Caco-2 (cell line): ENCODE data around the gene ADORA3. TPM values are rescaled to one million over a fixed set of nuclear protein-coding genes. Genes with fewer than 3 reads are reported as not detected.
"Not testable (repeated sequence)": the region's sequence is repeated elsewhere in the genome, so short reads cannot be mapped to it uniquely, and the experiment has no call there.

Experiments
- BruUV-seq: library from RNA; stranded (reverse); fragments of 400-500 nt; replicated peaks from 2 replicates; lab custom pipeline; 2021; lab: Mats Ljungman, UMichigan
- CTCF ChIA-PET: fragments of 300-600 bp; sonication (Branson Sonifier 250); formaldehyde crosslinking; loops from one replicate; lab custom pipeline; 2022; ENCODE audit warnings: antibody characterized with exemption; lab: Charles Lee
- POLR2A ChIA-PET: fragments of 300-600 bp; sonication (Branson Sonifier 250); formaldehyde crosslinking; loops from one replicate; lab custom pipeline; 2022; ENCODE audit warnings: antibody characterized with exemption; lab: Charles Lee
- DNase-seq, 2 experiments: peaks; one replicate each; pipeline versions ENCODE4 v3.0.0 to v3.0.0-alpha.2; 2020 to 2022
- H3K27me3 ChIP-seq: replicated peaks from 2 replicates; pipeline ENCODE4 v1.6.0; 2011; ENCODE audit warnings: low read length; ENCODE audit not compliant: control insufficient read depth, insufficient read depth
- H3K36me3 ChIP-seq: 2 replicates; pipeline ENCODE4 v1.5.1; 2011; ENCODE audit warnings: low read length; ENCODE audit not compliant: control insufficient read depth, insufficient read depth
- H3K4me1 ChIP-seq: fragments of 250-450 bp; sonication (Bioruptor Pico); 2 replicates; pipeline ENCODE4 v1.5.1; 2020; ENCODE audit warnings: mild to moderate bottlenecking
- H3K4me3 ChIP-seq: 2 replicates; pipeline ENCODE4 v1.5.1; 2011; ENCODE audit warnings: low read depth, mild to moderate bottlenecking, control low read depth, low read length
- H3K9me3 ChIP-seq: fragments of 250-450 bp; sonication (Bioruptor Pico); 2 replicates; pipeline ENCODE4 v1.5.1; 2020; ENCODE audit warnings: mild to moderate bottlenecking, moderate library complexity
- H3K27ac Mint-ChIP-seq: one replicate; pipeline ENCODE4 v1.8.0; 2022; ENCODE audit warnings: mixed read lengths; ENCODE audit not compliant: unreplicated experiment
- H3K27me3 Mint-ChIP-seq: one replicate; pipeline ENCODE4 v1.8.0; 2022; ENCODE audit warnings: mixed read lengths; ENCODE audit not compliant: insufficient read depth, unreplicated experiment
- H3K36me3 Mint-ChIP-seq: one replicate; pipeline ENCODE4 v1.8.0; 2022; ENCODE audit warnings: mild to moderate bottlenecking, mixed read lengths; ENCODE audit not compliant: insufficient read depth, unreplicated experiment
- H3K4me1 Mint-ChIP-seq: one replicate; pipeline ENCODE4 v1.8.0; 2022; ENCODE audit warnings: low read depth, mixed read lengths; ENCODE audit not compliant: unreplicated experiment
- H3K4me3 Mint-ChIP-seq: one replicate; pipeline ENCODE4 v1.8.0; 2022; ENCODE audit warnings: mild to moderate bottlenecking, moderate library complexity, mixed read lengths; ENCODE audit not compliant: unreplicated experiment
- H3K9me3 Mint-ChIP-seq: one replicate; pipeline ENCODE4 v1.8.0; 2022; ENCODE audit warnings: mixed read lengths; ENCODE audit not compliant: unreplicated experiment
- CTCF ChIP-seq, 2 experiments: fragments of 200-600 bp in 1 of 2; IDR thresholded peaks; 1 replicate in 1 of 2; 2 replicates in 1 of 2; pipeline versions ENCODE4 v1.5.1 to v1.8.0; 2011 to 2022; ENCODE audit warnings: antibody characterized with exemption in 1 of 2, control low read depth in 1 of 2, inconsistent platforms in 1 of 2, low read depth in 1 of 2, low read length in 1 of 2, mild to moderate bottlenecking in 1 of 2, moderate library complexity in 1 of 2; ENCODE audit not compliant: insufficient read depth in 1 of 2, severe bottlenecking in 1 of 2, unreplicated experiment in 1 of 2
- intact Hi-C: fragments of 100-400 bp; cut with micrococcal nuclease; formaldehyde crosslinking; loops from one replicate; pipeline ENCODE4 v1.10.0; 2022; ENCODE audit not compliant: unreplicated experiment
- total RNA-seq: library from RNA; stranded (reverse); gene quantifications from 2 replicates; pipeline ENCODE4 v1.2.3, GENCODE V29; 2022

ADORA3 gene
- total RNA-seq, 1 experiment from 2014 or later: not detected

GRCh38 chr1:111551623-111552411, 48.4 kb upstream of the ADORA3 start:
- Mint-ChIP-seq H3K4me1 (peaks cover 20% of the 10 kb centered on the region), H3K27me3 (no peaks in the 10 kb centered on the region), H3K9me3 (no peaks in the 10 kb centered on the region), H3K4me3 (peak overlapping the region; percentile 58), H3K36me3 (peaks cover 10% of the 10 kb centered on the region), H3K27ac (peak overlapping the region; percentile 58)
- Histone ChIP-seq H3K36me3 (no peaks in the 10 kb centered on the region), H3K4me1 (peaks cover 49% of the 10 kb centered on the region), H3K27me3 (no peaks in the 10 kb centered on the region), H3K4me3 (no peak overlapping the region), H3K9me3 (no peaks in the 10 kb centered on the region)
- ChIA-PET POLR2A (interaction anchor here (0.8 kb wide), 1 partner anchor 10 kb away, joined by 5 read pairs; no protein-coding TSS in a partner anchor), CTCF (interaction anchor here (0.8 to 1.3 kb wide), 3 partner anchors 8 to 67 kb away, joined by 4 to 6 read pairs (median 5); no protein-coding TSS in a partner anchor)
- peak; percentile 47 to 53 for DNase-seq
- no TSS peak for BruUV-seq
- intact Hi-C loops: loop anchor here (1.0 kb wide), 2 partner anchors 8 to 44 kb away; no protein-coding TSS in a partner anchor
- no peak for TF ChIP-seq CTCF (IDR thresholded peaks at IDR 0.05; ENCODE audit: insufficient read depth in 1 of 2, low read depth in 1 of 2, low read length in 1 of 2, severe bottlenecking in 1 of 2, unreplicated experiment in 1 of 2)

- H3K4me1 Mint-ChIP-seq: peaks cover 26% of the 10 kb centered on the region
- H3K4me3 Mint-ChIP-seq, H3K4me3 ChIP-seq, H3K27me3 Mint-ChIP-seq, POLR2A ChIA-PET, BruUV-seq, H3K27me3 ChIP-seq, H3K9me3 ChIP-seq, H3K36me3 ChIP-seq, DNase-seq, intact Hi-C loops, H3K27ac Mint-ChIP-seq, CTCF ChIA-PET: not testable (repeated sequence)
- peaks cover 17% of the 10 kb centered on the region for H3K9me3 Mint-ChIP-seq
- peaks cover 15% of the 10 kb centered on the region for H3K36me3 Mint-ChIP-seq
- H3K4me1 ChIP-seq: peaks cover 17% of the 10 kb centered on the region
These were observed 44.4 kb upstream of the ADORA3 start for GRCh38 chr1:111547786-111548185.

- intact Hi-C loops: no loop called here
- H3K27ac Mint-ChIP-seq: peak overlapping the region; percentile 88
These were observed 38.8 kb upstream of the ADORA3 start for GRCh38 chr1:111542187-111542586.

More at GRCh38 chr1:111542187-111542586, 38.8 kb upstream of the ADORA3 start:
- Histone ChIP-seq H3K36me3 (no peaks in the 10 kb centered on the region), H3K4me1 (peaks cover 15% of the 10 kb centered on the region), H3K27me3 (no peaks in the 10 kb centered on the region), H3K9me3 (no peaks in the 10 kb centered on the region), H3K4me3 (0 out of 2 replicates have a peak overlapping the region, but pooled peaks have one; percentile 12)
- DNase-seq: peak in 1 of 2 experiments; percentile 15
- H3K4me1 Mint-ChIP-seq: peaks cover 27% of the 10 kb centered on the region
- POLR2A ChIA-PET: interaction anchor here (0.6 to 0.7 kb wide), 3 partner anchors 10 to 101 kb away, joined by 3 to 5 read pairs (median 3); no protein-coding TSS in a partner anchor
- TSS peak; percentile 76 for BruUV-seq
- H3K36me3 Mint-ChIP-seq: peaks cover 5% of the 10 kb centered on the region
- CTCF ChIA-PET: interaction anchor here (2.0 kb wide), 1 partner anchor 34 kb away, joined by 10 read pairs; no protein-coding TSS in a partner anchor
- H3K4me3 Mint-ChIP-seq: peak overlapping the region; percentile 80
- peaks cover 17% of the 10 kb centered on the region for H3K9me3 Mint-ChIP-seq
- H3K27me3 Mint-ChIP-seq: no peaks in the 10 kb centered on the region
- no peak for TF ChIP-seq CTCF (IDR thresholded peaks at IDR 0.05; ENCODE audit: insufficient read depth in 1 of 2, low read depth in 1 of 2, low read length in 1 of 2, severe bottlenecking in 1 of 2, unreplicated experiment in 1 of 2)
